Measurements from ENCODE around the gene CXADR. TPM values are rescaled to one million over a fixed set of nuclear protein-coding genes. Genes with fewer than 3 reads are reported as not detected.

Gene CXADR
- total RNA-seq, 1 experiment from 2014 or later, result 119 TPM

DNA sequence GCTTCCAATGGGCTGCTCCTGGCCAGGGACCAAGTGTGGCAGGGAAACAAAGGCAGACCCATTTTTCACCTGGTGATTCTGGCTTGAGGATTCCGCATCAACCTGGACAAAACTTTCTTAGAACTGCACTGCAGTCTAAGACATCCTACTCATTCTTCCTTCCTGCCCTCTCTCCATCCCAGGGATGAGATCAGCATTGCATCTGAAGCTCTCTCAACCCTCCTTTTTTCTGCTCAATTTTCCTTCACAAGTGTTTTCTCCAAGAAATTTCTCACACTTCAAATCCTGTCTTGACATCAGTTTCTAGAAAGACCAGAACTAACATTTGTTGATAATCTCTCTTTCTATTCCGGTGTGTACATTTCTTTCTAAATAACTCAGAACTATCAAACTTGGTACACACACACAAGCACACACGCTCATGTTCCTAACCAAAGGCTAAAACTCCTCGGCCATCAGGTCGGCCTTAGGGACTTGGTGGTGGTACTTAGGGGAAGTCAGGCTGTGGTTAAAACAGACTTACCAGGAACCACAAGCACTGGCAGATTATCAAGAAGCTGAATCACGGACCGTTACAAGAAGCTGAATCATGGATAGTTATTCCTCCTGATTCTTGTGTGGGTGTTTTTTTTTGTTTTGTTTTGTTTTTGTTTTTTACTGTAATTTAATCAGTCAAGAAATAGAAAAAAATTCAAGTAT, 21.0 kb upstream of the CXADR start (continued):
- no peak for TF ChIP-seq JAZF1 (CRISPR knock-in tag; IDR thresholded peaks at IDR 0.05)
- no peak for TF ChIP-seq TEAD4 (CRISPR knock-in tag; IDR thresholded peaks at IDR 0.05)

DNA sequence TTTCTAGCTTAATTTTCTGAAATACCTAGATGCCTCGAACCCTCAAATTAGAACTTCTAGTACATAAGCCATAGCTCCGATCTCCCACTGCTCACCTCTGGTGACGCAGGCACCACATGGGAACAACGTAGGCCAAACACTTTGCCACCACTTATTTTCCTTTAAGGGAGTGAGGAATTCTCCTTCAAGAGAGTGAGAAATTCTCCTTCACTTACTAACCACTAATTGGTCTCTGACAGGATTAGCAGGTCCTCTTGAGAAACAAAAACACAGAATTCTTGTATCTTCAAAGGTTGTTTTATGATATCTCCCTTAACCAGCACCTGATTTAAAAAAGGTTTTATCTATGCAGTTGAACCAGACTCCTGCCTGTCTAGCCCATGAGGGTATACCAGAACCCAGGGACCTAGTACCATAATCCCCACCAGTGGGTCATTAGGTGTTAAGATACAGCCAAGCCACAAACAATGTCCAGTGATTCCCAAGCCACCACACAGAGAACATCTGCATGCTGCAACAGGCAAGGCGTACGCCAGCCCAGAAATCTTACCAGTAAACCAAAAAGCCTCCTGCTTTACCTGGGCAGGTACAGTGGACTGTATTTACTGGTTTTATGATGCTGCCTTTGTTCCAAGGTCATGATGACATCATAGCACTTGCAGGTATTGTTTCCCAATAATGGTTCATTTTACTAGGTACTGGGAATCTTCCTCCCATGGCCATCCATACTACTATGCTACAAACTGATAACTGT, 20.3 kb upstream of the CXADR start:
- POLR2A ChIA-PET, result no interaction called here
- DNase-seq (ENCODE audit: low spot score) (no peak), ATAC-seq (no peak)
- no peak overlapping the region for H3K27ac Mint-ChIP-seq
- no peaks in the 10 kb centered on the region for H3K27me3 Mint-ChIP-seq (ENCODE audit: low read depth)
- H3K4me3 Mint-ChIP-seq, result no peak overlapping the region
- H3K9me3 Mint-ChIP-seq, result peaks cover 3% of the 10 kb centered on the region; the same call in 1 of the 2 replicates
- H3K36me3 Mint-ChIP-seq, result no peaks in the 10 kb centered on the region
- CTCF ChIA-PET, result no interaction called here
- no peaks in the 10 kb centered on the region for H3K4me1 Mint-ChIP-seq
- TF ChIP-seq ATF1 (CRISPR knock-in tag; IDR thresholded peaks at IDR 0.05) (no peak), FOXJ3 (CRISPR knock-in tag; IDR thresholded peaks at IDR 0.05; ENCODE audit: borderline replicate concordance) (no peak), KAT7 (CRISPR knock-in tag; IDR thresholded peaks at IDR 0.05; ENCODE audit: borderline replicate concordance) (no peak), GRHL2 (CRISPR knock-in tag; IDR thresholded peaks at IDR 0.05; ENCODE audit: insufficient replicate concordance, severe bottlenecking) (no peak), NFATC4 (CRISPR knock-in tag; IDR thresholded peaks at IDR 0.05) (no peak), JUN (CRISPR knock-in tag; IDR thresholded peaks at IDR 0.05) (no peak), ZNF317 (CRISPR knock-in tag; IDR thresholded peaks at IDR 0.05; ENCODE audit: borderline replicate concordance, low read depth) (no peak), SMAD3 (CRISPR knock-in tag; IDR thresholded peaks at IDR 0.05; ENCODE audit: borderline replicate concordance) (no peak)
- TF ChIP-seq, protein P1, sequence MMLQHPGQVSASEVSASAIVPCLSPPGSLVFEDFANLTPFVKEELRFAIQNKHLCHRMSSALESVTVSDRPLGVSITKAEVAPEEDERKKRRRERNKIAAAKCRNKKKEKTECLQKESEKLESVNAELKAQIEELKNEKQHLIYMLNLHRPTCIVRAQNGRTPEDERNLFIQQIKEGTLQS (CRISPR knock-in tag; conservative IDR thresholded peaks at IDR 0.05), result no peak
- TF ChIP-seq, protein P2, sequence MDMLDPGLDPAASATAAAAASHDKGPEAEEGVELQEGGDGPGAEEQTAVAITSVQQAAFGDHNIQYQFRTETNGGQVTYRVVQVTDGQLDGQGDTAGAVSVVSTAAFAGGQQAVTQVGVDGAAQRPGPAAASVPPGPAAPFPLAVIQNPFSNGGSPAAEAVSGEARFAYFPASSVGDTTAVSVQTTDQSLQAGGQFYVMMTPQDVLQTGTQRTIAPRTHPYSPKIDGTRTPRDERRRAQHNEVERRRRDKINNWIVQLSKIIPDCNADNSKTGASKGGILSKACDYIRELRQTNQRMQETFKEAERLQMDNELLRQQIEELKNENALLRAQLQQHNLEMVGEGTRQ (CRISPR knock-in tag; IDR thresholded peaks at IDR 0.05), result no peak
- TF ChIP-seq, protein P3, sequence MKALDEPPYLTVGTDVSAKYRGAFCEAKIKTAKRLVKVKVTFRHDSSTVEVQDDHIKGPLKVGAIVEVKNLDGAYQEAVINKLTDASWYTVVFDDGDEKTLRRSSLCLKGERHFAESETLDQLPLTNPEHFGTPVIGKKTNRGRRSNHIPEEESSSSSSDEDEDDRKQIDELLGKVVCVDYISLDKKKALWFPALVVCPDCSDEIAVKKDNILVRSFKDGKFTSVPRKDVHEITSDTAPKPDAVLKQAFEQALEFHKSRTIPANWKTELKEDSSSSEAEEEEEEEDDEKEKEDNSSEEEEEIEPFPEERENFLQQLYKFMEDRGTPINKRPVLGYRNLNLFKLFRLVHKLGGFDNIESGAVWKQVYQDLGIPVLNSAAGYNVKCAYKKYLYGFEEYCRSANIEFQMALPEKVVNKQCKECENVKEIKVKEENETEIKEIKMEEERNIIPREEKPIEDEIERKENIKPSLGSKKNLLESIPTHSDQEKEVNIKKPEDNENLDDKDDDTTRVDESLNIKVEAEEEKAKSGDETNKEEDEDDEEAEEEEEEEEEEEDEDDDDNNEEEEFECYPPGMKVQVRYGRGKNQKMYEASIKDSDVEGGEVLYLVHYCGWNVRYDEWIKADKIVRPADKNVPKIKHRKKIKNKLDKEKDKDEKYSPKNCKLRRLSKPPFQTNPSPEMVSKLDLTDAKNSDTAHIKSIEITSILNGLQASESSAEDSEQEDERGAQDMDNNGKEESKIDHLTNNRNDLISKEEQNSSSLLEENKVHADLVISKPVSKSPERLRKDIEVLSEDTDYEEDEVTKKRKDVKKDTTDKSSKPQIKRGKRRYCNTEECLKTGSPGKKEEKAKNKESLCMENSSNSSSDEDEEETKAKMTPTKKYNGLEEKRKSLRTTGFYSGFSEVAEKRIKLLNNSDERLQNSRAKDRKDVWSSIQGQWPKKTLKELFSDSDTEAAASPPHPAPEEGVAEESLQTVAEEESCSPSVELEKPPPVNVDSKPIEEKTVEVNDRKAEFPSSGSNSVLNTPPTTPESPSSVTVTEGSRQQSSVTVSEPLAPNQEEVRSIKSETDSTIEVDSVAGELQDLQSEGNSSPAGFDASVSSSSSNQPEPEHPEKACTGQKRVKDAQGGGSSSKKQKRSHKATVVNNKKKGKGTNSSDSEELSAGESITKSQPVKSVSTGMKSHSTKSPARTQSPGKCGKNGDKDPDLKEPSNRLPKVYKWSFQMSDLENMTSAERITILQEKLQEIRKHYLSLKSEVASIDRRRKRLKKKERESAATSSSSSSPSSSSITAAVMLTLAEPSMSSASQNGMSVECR (CRISPR knock-in tag; IDR thresholded peaks at IDR 0.05; ENCODE audit: borderline replicate concordance), result no peak
- TF ChIP-seq, protein P4, sequence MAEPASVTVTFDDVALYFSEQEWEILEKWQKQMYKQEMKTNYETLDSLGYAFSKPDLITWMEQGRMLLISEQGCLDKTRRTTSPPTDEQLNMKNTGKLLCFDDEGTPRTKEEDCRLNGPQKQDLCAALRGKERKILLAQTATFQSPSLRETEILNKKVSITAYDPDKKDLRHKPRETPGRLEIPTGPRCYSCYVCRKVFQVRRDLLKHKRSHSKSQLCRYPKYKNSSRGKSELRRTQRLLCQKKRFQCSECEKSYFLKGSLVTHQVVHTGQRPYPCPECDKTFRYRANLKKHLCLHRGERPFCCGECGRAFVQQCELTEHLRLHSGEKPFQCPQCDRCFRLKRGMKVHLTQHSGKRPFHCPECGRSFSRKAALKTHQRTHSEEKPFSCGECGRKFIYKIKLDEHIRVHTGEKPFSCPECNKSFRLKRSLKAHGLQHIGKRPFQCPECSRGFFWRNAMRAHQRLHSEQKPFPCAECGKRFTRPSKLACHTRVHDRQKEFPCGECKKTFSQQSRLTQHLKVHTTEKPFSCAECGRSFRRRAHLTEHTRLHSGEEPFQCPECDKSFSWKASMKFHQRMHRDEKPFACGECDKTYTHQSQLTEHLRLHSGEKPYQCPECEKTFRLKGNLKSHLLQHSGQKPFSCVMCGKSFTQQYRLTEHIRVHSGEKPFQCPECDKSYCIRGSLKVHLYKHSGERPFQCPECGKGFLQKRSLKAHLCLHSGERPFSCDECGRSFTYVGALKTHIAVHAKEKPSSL (CRISPR knock-in tag; conservative IDR thresholded peaks at IDR 0.05), result no peak
- TF ChIP-seq, protein P5, sequence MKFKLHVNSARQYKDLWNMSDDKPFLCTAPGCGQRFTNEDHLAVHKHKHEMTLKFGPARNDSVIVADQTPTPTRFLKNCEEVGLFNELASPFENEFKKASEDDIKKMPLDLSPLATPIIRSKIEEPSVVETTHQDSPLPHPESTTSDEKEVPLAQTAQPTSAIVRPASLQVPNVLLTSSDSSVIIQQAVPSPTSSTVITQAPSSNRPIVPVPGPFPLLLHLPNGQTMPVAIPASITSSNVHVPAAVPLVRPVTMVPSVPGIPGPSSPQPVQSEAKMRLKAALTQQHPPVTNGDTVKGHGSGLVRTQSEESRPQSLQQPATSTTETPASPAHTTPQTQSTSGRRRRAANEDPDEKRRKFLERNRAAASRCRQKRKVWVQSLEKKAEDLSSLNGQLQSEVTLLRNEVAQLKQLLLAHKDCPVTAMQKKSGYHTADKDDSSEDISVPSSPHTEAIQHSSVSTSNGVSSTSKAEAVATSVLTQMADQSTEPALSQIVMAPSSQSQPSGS (CRISPR knock-in tag; IDR thresholded peaks at IDR 0.05; ENCODE audit: borderline replicate concordance, low read depth), result no peak
- TF ChIP-seq, protein P6, sequence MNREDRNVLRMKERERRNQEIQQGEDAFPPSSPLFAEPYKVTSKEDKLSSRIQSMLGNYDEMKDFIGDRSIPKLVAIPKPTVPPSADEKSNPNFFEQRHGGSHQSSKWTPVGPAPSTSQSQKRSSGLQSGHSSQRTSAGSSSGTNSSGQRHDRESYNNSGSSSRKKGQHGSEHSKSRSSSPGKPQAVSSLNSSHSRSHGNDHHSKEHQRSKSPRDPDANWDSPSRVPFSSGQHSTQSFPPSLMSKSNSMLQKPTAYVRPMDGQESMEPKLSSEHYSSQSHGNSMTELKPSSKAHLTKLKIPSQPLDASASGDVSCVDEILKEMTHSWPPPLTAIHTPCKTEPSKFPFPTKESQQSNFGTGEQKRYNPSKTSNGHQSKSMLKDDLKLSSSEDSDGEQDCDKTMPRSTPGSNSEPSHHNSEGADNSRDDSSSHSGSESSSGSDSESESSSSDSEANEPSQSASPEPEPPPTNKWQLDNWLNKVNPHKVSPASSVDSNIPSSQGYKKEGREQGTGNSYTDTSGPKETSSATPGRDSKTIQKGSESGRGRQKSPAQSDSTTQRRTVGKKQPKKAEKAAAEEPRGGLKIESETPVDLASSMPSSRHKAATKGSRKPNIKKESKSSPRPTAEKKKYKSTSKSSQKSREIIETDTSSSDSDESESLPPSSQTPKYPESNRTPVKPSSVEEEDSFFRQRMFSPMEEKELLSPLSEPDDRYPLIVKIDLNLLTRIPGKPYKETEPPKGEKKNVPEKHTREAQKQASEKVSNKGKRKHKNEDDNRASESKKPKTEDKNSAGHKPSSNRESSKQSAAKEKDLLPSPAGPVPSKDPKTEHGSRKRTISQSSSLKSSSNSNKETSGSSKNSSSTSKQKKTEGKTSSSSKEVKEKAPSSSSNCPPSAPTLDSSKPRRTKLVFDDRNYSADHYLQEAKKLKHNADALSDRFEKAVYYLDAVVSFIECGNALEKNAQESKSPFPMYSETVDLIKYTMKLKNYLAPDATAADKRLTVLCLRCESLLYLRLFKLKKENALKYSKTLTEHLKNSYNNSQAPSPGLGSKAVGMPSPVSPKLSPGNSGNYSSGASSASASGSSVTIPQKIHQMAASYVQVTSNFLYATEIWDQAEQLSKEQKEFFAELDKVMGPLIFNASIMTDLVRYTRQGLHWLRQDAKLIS (CRISPR knock-in tag; IDR thresholded peaks at IDR 0.05; ENCODE audit: borderline replicate concordance), result no peak
- TF ChIP-seq, protein P7, sequence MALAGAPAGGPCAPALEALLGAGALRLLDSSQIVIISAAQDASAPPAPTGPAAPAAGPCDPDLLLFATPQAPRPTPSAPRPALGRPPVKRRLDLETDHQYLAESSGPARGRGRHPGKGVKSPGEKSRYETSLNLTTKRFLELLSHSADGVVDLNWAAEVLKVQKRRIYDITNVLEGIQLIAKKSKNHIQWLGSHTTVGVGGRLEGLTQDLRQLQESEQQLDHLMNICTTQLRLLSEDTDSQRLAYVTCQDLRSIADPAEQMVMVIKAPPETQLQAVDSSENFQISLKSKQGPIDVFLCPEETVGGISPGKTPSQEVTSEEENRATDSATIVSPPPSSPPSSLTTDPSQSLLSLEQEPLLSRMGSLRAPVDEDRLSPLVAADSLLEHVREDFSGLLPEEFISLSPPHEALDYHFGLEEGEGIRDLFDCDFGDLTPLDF (CRISPR knock-in tag; IDR thresholded peaks at IDR 0.05), result no peak
- TF ChIP-seq, protein P8, sequence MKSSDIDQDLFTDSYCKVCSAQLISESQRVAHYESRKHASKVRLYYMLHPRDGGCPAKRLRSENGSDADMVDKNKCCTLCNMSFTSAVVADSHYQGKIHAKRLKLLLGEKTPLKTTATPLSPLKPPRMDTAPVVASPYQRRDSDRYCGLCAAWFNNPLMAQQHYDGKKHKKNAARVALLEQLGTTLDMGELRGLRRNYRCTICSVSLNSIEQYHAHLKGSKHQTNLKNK (CRISPR knock-in tag; IDR thresholded peaks at IDR 0.05), result no peak

Data from WTC11 (cell line).